ENCODE results near the gene OR13C9. TPM values are rescaled to one million over a fixed set of nuclear protein-coding genes. Genes with fewer than 3 reads are reported as not detected.
"Not testable (repeated sequence)": the region's sequence is repeated elsewhere in the genome, so short reads cannot be mapped to it uniquely, and the experiment has no call there.

Gene OR13C9, protein sequence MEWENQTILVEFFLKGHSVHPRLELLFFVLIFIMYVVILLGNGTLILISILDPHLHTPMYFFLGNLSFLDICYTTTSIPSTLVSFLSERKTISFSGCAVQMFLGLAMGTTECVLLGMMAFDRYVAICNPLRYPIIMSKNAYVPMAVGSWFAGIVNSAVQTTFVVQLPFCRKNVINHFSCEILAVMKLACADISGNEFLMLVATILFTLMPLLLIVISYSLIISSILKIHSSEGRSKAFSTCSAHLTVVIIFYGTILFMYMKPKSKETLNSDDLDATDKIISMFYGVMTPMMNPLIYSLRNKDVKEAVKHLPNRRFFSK
- total RNA-seq = not detected in 2 replicates

- H3K36me3 ChIP-seq (ENCODE audit: control insufficient read depth, insufficient read depth, low read length) = no peaks in the 10 kb centered on the region
- no peak within 1 kb of the TSS for H3K4me3 ChIP-seq (ENCODE audit: low read depth, low read length)
- no peak for DNase-seq (ENCODE audit: low read depth)
- no peak for TF ChIP-seq CTCF (IDR thresholded peaks at IDR 0.05; ENCODE audit: insufficient read depth, low read length, poor library complexity, severe bottlenecking)
- H3K27me3 ChIP-seq (ENCODE audit: control insufficient read depth, insufficient read depth, low read length) = no peaks in the 10 kb centered on the region
These were observed at the start of gene OR13C9 for GRCh38 chr9:104618104-104618503. OR13C9 (minus strand) TSS chr9:104618204; CDS start chr9:104618204, 0 bp downstream.

GRCh38 chr9:104658496-104659195 lies 40.6 kb upstream of the OR13C9 start:
- no peak for DNase-seq (ENCODE audit: low read depth)
- Histone ChIP-seq H3K4me3 (ENCODE audit: low read depth, low read length) (no peak overlapping the region), H3K27me3 (ENCODE audit: control insufficient read depth, insufficient read depth, low read length) (no peaks in the 10 kb centered on the region), H3K36me3 (ENCODE audit: control insufficient read depth, insufficient read depth, low read length) (no peaks in the 10 kb centered on the region)
- TF ChIP-seq CTCF (IDR thresholded peaks at IDR 0.05; ENCODE audit: insufficient read depth, low read length, poor library complexity, severe bottlenecking) = no peak

- Histone ChIP-seq H3K4me3 (ENCODE audit: low read depth, low read length) (no peak overlapping the region), H3K27me3 (ENCODE audit: control insufficient read depth, insufficient read depth, low read length) (no peaks in the 10 kb centered on the region), H3K36me3 (ENCODE audit: control insufficient read depth, insufficient read depth, low read length) (no peaks in the 10 kb centered on the region)
- no peak for TF ChIP-seq CTCF (IDR thresholded peaks at IDR 0.05; ENCODE audit: insufficient read depth, low read length, poor library complexity, severe bottlenecking)
- no peak for DNase-seq (ENCODE audit: low read depth)
These were observed 17.5 kb upstream of the OR13C9 start for GRCh38 chr9:104635456-104635855.

GRCh38 chr9:104633976-104634520 lies 16.0 kb upstream of the OR13C9 start:
- no peak overlapping the region for H3K4me3 ChIP-seq (ENCODE audit: low read depth, low read length)
- DNase-seq (ENCODE audit: low read depth) = no peak
- no peaks in the 10 kb centered on the region for H3K27me3 ChIP-seq (ENCODE audit: control insufficient read depth, insufficient read depth, low read length)
- H3K36me3 ChIP-seq (ENCODE audit: control insufficient read depth, insufficient read depth, low read length) = no peaks in the 10 kb centered on the region
- no peak for TF ChIP-seq CTCF (IDR thresholded peaks at IDR 0.05; ENCODE audit: insufficient read depth, low read length, poor library complexity, severe bottlenecking)

- not testable (repeated sequence) for H3K27me3 ChIP-seq (ENCODE audit: control insufficient read depth, insufficient read depth, low read length); DNase-seq (ENCODE audit: low read depth); H3K36me3 ChIP-seq (ENCODE audit: control insufficient read depth, insufficient read depth, low read length); H3K4me3 ChIP-seq (ENCODE audit: low read depth, low read length)
These were observed 8.0 kb upstream of the OR13C9 start for GRCh38 chr9:104625964-104626363.

DNA sequence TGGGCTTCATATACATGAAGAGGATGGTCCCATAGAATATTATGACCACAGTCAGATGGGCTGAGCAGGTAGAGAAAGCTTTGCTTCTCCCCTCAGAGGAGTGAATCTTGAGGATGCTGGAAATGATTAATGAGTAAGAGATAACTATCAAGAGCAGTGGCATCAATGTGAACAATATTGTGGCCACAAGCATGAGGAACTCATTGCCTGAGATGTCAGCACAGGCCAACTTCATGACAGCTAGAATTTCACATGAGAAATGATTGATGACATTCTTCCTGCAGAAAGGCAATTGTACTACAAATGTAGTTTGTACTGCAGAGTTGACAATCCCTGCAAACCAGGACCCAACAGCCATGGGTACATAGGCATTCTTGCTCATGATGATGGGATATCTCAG lies 586 bp downstream of the OR13C9 start:
- no peak for DNase-seq (ENCODE audit: low read depth)
- no peaks in the 10 kb centered on the region for H3K27me3 ChIP-seq (ENCODE audit: control insufficient read depth, insufficient read depth, low read length)
- H3K36me3 ChIP-seq (ENCODE audit: control insufficient read depth, insufficient read depth, low read length) = no peaks in the 10 kb centered on the region
- no peak overlapping the region for H3K4me3 ChIP-seq (ENCODE audit: low read depth, low read length)
- TF ChIP-seq CTCF (IDR thresholded peaks at IDR 0.05; ENCODE audit: insufficient read depth, low read length, poor library complexity, severe bottlenecking) = no peak

Measured in kidney epithelial cell (primary cell).